Measurements from ENCODE around the gene CFAP100.

Gene CFAP100

GRCh38 chr3:126408099-126408498 is 13.4 kb downstream of the CFAP100 start:
- ChIA-PET CTCF (no interaction called here), POLR2A (no interaction called here)
- TF ChIP-seq ZNF169 (tag by site-specific recombination; IDR thresholded peaks at IDR 0.05): no peak
- TF ChIP-seq MYNN (tag by site-specific recombination; IDR thresholded peaks at IDR 0.05; ENCODE audit: borderline replicate concordance): no peak
- TF ChIP-seq ZNF792 (tag by site-specific recombination; IDR thresholded peaks at IDR 0.05): no peak
- TF ChIP-seq ZBTB49 (tag by site-specific recombination; IDR thresholded peaks at IDR 0.05; ENCODE audit: low read depth): no peak
- no peak for TF ChIP-seq KLF1 (tag by site-specific recombination; IDR thresholded peaks at IDR 0.05)
- no peak for TF ChIP-seq PATZ1 (tag by site-specific recombination; IDR thresholded peaks at IDR 0.05)
- TF ChIP-seq ZNF16 (tag by site-specific recombination; IDR thresholded peaks at IDR 0.05; ENCODE audit: low read depth): no peak
- TF ChIP-seq ZSCAN5A (tag by site-specific recombination; IDR thresholded peaks at IDR 0.05): no peak
- TF ChIP-seq KLF17 (tag by site-specific recombination; IDR thresholded peaks at IDR 0.05): no peak
- TF ChIP-seq ZNF768 (tag by site-specific recombination; IDR thresholded peaks at IDR 0.05): no peak
- no peak for TF ChIP-seq ZNF707 (tag by site-specific recombination; IDR thresholded peaks at IDR 0.05)
- no peak for TF ChIP-seq ZNF433 (tag by site-specific recombination; IDR thresholded peaks at IDR 0.05; ENCODE audit: low read depth)
- no peak for TF ChIP-seq ZNF561 (tag by site-specific recombination; IDR thresholded peaks at IDR 0.05; ENCODE audit: borderline replicate concordance)
- Histone ChIP-seq H3K4me1 (ENCODE audit: control insufficient read depth, insufficient read depth, low read length) (no peaks in the 10 kb centered on the region), H3K4me3 (ENCODE audit: low read depth, low read length) (no peak overlapping the region), H3K27ac (ENCODE audit: extremely low read depth, low read depth, low read length) (no peak overlapping the region), H3K9me3 (ENCODE audit: control insufficient read depth, insufficient read depth, low read depth, low read length) (no peaks in the 10 kb centered on the region), H3K36me3 (ENCODE audit: control insufficient read depth in 2 of 2, insufficient read depth in 1 of 2, low read length in 2 of 2) (no peaks in the 10 kb centered on the region)

- ChIA-PET POLR2A (no interaction called here), CTCF (no interaction called here)
- Histone ChIP-seq H3K36me3 (ENCODE audit: control insufficient read depth in 2 of 2, insufficient read depth in 1 of 2, low read length in 2 of 2) (no peaks in the 10 kb centered on the region), H3K27ac (ENCODE audit: extremely low read depth, low read depth, low read length) (no peak overlapping the region), H3K9me3 (ENCODE audit: control insufficient read depth, insufficient read depth, low read depth, low read length) (no peaks in the 10 kb centered on the region), H3K4me3 (ENCODE audit: low read depth, low read length) (no peak overlapping the region), H3K4me1 (ENCODE audit: control insufficient read depth, insufficient read depth, low read length) (no peaks in the 10 kb centered on the region)
- TF ChIP-seq ZNF146 (tag by site-specific recombination; IDR thresholded peaks at IDR 0.05) (no peak), SETDB1 (IDR thresholded peaks at IDR 0.05; ENCODE audit: insufficient read length, low read length) (no peak), MEIS1 (CRISPR knock-in tag; IDR thresholded peaks at IDR 0.05; ENCODE audit: borderline replicate concordance) (no peak), HOXA7 (CRISPR knock-in tag; IDR thresholded peaks at IDR 0.05; ENCODE audit: borderline replicate concordance) (no peak)
These were observed 18.4 kb downstream of the CFAP100 start for GRCh38 chr3:126412841-126413692.
